HL-60 (cell line): ENCODE data around the gene SLC25A20.

ENCODE experiments used
- CTCF ChIP-seq: IDR thresholded peaks from one replicate; pipeline ENCODE4 v1.5.1; 2011; ENCODE audit warnings: low read length, control low read depth, inconsistent platforms; ENCODE audit not compliant: insufficient read depth
- REST ChIP-seq: IDR thresholded peaks from 2 replicates; pipeline ENCODE4 v1.6.1; 2012; ENCODE audit warnings: low read depth; ENCODE audit not compliant: insufficient replicate concordance
- SPI1 ChIP-seq: IDR thresholded peaks from 2 replicates; pipeline ENCODE4 v1.6.1; 2012; ENCODE audit warnings: low read depth, mild to moderate bottlenecking, borderline replicate concordance

GRCh38 chr3:48915296-48915695, 16.6 kb upstream of the SLC25A20 start:
- no peak for TF ChIP-seq CTCF
- TF ChIP-seq SPI1, result no peak
- no peak for TF ChIP-seq REST
